NT2/D1 (cell line): ENCODE data around the gene EHD3.

Experiments
- YY1 ChIP-seq: IDR thresholded peaks from 2 replicates; pipeline ENCODE4 v1.6.1; 2011; ENCODE audit not compliant: insufficient read length, insufficient read depth
- ZNF274 ChIP-seq: IDR thresholded peaks from 2 replicates; pipeline ENCODE4 v1.6.1; 2011; ENCODE audit warnings: mild to moderate bottlenecking, low read depth, low read length

- TF ChIP-seq YY1 (no peak), ZNF274 (no peak)
Measured at GRCh38 chr2:31187166-31187565, 46.8 kb upstream of the EHD3 start.
